Right ventricle myocardium inferior (tissue), 1 donor: ENCODE data around the gene KRTAP12-3. TPM values are rescaled to one million over a fixed set of nuclear protein-coding genes. Genes with fewer than 3 reads are reported as not detected.
"Not testable (repeated sequence)": the region's sequence is repeated elsewhere in the genome, so short reads cannot be mapped to it uniquely, and the experiment has no call there.

Source experiments
- ATAC-seq: fragments of 200-7000 bp; cut with Tn5 transposase; one replicate; pipeline ENCODE4 v1.9.1; 2020; ENCODE audit warnings: mild to moderate bottlenecking, moderate library complexity
- DNase-seq: peaks from one replicate; pipeline ENCODE4 v3.0.0; 2021; ENCODE audit errors: missing footprints
- intact Hi-C: fragments of 100-400 bp; cut with DNase I; formaldehyde crosslinking; loops from one replicate; pipeline ENCODE4 v1.11.0; 2022
- total RNA-seq: library from RNA; stranded (reverse); fragmentation: NEBNext Ultra II Directional; extraction: Animal tissue kit (Norgen Biotek cat#: 25700); gene quantifications from one replicate; pipeline ENCODE4 v1.2.1, GENCODE V29; 2021
- donor health status: DM: no; HTN: yes; CAD: no; lungs with severe emphysema.

KRTAP12-3 gene
- total RNA-seq, 1 donor from 2014 or later, result not detected

GRCh38 chr21:44695641-44696040 lies 37.9 kb downstream of the KRTAP12-3 start:
- intact Hi-C loops, result no loop called here
- DNase-seq (no peak), ATAC-seq (no peak)

GRCh38 chr21:44696572-44696971 lies 38.8 kb downstream of the KRTAP12-3 start:
- intact Hi-C loops, result no loop called here
- DNase-seq (no peak), ATAC-seq (no peak)

- DNase-seq, ATAC-seq, intact Hi-C loops: not testable (repeated sequence)
Observed at GRCh38 chr21:44697172-44697810, 39.6 kb downstream of the KRTAP12-3 start, which contains the start of gene KRTAP10-12. TSS of gene KRTAP10-12 (plus strand) at chr21:44697172. CDS start at chr21:44697202, 30 bp downstream.

GRCh38 chr21:44697811-44698734 lies 40.3 kb downstream of the KRTAP12-3 start:
- intact Hi-C loops, result no loop called here
- DNase-seq (peak; percentile 56), ATAC-seq (no peak)

- intact Hi-C loops, result no loop called here
- peak; percentile 40 for DNase-seq
- ATAC-seq, result no peak
Observed at GRCh38 chr21:44699502-44700001, 41.8 kb downstream of the KRTAP12-3 start.

GRCh38 chr21:44700101-44701022 lies 42.6 kb downstream of the KRTAP12-3 start:
- intact Hi-C loops, result no loop called here
- ATAC-seq, result no peak
- DNase-seq, result no peak

- DNase-seq, result no peak
- intact Hi-C loops, result no loop called here
- ATAC-seq, result no peak
Observed at GRCh38 chr21:44701023-44701400, 43.3 kb downstream of the KRTAP12-3 start.

GRCh38 chr21:44701541-44701940 lies 43.8 kb downstream of the KRTAP12-3 start:
- ATAC-seq (no peak), DNase-seq (no peak)
- intact Hi-C loops, result no loop called here

- ATAC-seq (no peak), DNase-seq (peak; percentile 64)
- intact Hi-C loops, result no loop called here
Observed at GRCh38 chr21:44702111-44702972, 44.6 kb downstream of the KRTAP12-3 start.

- intact Hi-C loops, result no loop called here
- DNase-seq (peak; percentile 50), ATAC-seq (no peak)
Observed at GRCh38 chr21:44702973-44703730, 45.4 kb downstream of the KRTAP12-3 start.

GRCh38 chr21:44703731-44704635 lies 46.3 kb downstream of the KRTAP12-3 start:
- DNase-seq, result peak; percentile 58
- intact Hi-C loops, result no loop called here
- no peak for ATAC-seq

GRCh38 chr21:44704636-44705001 lies 46.9 kb downstream of the KRTAP12-3 start:
- DNase-seq (no peak), ATAC-seq (no peak)
- intact Hi-C loops, result no loop called here

GRCh38 chr21:44706026-44706705 lies 48.4 kb downstream of the KRTAP12-3 start:
- DNase-seq (no peak), ATAC-seq (no peak)
- intact Hi-C loops, result no loop called here

- intact Hi-C loops, result no loop called here
- ATAC-seq, result no peak
- DNase-seq, result peak; percentile 45
Observed at GRCh38 chr21:44706706-44707581, 49.2 kb downstream of the KRTAP12-3 start.
